PC-9 (cell line): Measurements from ENCODE around the gene ZSCAN12.

ENCODE experiments used
- EZH2 ChIP-seq: fragments of 200-600 bp; sonication (generic); IDR thresholded peaks from 2 replicates; pipeline ENCODE4 v1.8.0; 2017; ENCODE audit warnings: antibody characterized with exemption, low read depth
- TF ChIP-seq, protein P1 (sequence below): fragments of 200-600 bp; sonication (generic); conservative IDR thresholded peaks from 2 replicates; pipeline ENCODE4 v1.6.1; 2017; ENCODE audit warnings: mixed run types, antibody characterized with exemption, mild to moderate bottlenecking, moderate library complexity

DNA sequence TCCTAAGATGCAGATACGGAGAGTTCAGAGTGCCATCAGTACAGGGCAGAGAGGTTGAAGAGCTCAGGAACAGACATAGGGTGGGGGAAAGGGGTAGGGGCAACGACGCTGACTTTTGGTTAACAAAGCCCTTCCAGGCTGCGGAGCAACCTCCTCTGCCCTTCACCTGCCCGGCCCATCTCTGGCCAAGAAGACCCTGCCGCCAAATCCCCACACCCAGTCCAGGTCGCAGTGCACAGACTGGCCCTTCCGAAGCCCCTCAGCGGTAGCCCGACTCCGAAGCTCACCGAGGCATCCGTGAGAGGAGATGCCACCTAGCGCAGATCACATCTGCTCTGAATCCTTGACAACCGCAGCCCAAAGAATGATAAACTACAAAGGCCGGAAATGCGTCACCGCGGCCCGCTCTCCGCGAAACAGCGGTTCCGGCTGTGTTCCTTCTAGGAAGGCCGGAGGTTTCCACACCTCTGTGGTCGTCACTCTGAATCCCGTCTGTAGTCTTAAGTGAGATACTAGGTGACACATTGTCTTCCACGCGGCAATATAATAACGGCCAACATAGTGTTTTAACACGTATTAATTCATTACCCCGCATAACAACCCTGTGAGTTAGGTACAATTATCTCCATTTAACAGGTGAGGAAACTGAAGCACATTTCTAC is 43.7 kb upstream of the ZSCAN12 start, which contains the start of gene ZSCAN23:
- TF ChIP-seq, protein P1, sequence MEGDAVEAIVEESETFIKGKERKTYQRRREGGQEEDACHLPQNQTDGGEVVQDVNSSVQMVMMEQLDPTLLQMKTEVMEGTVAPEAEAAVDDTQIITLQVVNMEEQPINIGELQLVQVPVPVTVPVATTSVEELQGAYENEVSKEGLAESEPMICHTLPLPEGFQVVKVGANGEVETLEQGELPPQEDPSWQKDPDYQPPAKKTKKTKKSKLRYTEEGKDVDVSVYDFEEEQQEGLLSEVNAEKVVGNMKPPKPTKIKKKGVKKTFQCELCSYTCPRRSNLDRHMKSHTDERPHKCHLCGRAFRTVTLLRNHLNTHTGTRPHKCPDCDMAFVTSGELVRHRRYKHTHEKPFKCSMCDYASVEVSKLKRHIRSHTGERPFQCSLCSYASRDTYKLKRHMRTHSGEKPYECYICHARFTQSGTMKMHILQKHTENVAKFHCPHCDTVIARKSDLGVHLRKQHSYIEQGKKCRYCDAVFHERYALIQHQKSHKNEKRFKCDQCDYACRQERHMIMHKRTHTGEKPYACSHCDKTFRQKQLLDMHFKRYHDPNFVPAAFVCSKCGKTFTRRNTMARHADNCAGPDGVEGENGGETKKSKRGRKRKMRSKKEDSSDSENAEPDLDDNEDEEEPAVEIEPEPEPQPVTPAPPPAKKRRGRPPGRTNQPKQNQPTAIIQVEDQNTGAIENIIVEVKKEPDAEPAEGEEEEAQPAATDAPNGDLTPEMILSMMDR, result no peak
- TF ChIP-seq EZH2, result no peak
